Activated naive CD4-positive, alpha-beta T cell (primary cell): ENCODE results near the gene CCDC12.

Experiments used
- DNase-seq, 4 experiments: peaks; one replicate each; lab custom pipeline; 2025; lab: John Stamatoyannopoulos, UW

CCDC12 gene

GRCh38 chr3:46995901-46996562 lies 19.5 kb upstream of the CCDC12 start:
- DNase-seq = no peak

GRCh38 chr3:46994801-46995731 lies 18.5 kb upstream of the CCDC12 start:
- DNase-seq = no peak

- no peak for DNase-seq
Observed at GRCh38 chr3:46993986-46994385, 17.4 kb upstream of the CCDC12 start.

GRCh38 chr3:46993292-46993691 lies 16.7 kb upstream of the CCDC12 start:
- DNase-seq = no peak

- DNase-seq = no peak
Observed at GRCh38 chr3:46992231-46992630, 15.7 kb upstream of the CCDC12 start.

GRCh38 chr3:46991406-46992165 lies 15.0 kb upstream of the CCDC12 start:
- no peak for DNase-seq

- no peak for DNase-seq
Observed at GRCh38 chr3:46990573-46991374, 14.2 kb upstream of the CCDC12 start.

- DNase-seq = no peak
Observed at GRCh38 chr3:46989146-46989810, 12.7 kb upstream of the CCDC12 start.

GRCh38 chr3:46988616-46989015 lies 12.1 kb upstream of the CCDC12 start:
- DNase-seq = no peak

- peak; percentile 24 to 86 (median 58) for DNase-seq
Observed at GRCh38 chr3:46987743-46988401, 11.3 kb upstream of the CCDC12 start.

- no peak for DNase-seq
Observed at GRCh38 chr3:46987319-46987742, 10.8 kb upstream of the CCDC12 start.

GRCh38 chr3:46986782-46987310 lies 10.3 kb upstream of the CCDC12 start:
- DNase-seq = no peak

- DNase-seq = no peak
Observed at GRCh38 chr3:46986055-46986730, 9.6 kb upstream of the CCDC12 start.

- DNase-seq = no peak
Observed at GRCh38 chr3:46985588-46985987, 9.0 kb upstream of the CCDC12 start.

GRCh38 chr3:46984591-46985459 lies 8.3 kb upstream of the CCDC12 start:
- DNase-seq = no peak

GRCh38 chr3:46982546-46982945 lies 6.0 kb upstream of the CCDC12 start:
- DNase-seq = no peak

GRCh38 chr3:46981932-46982471 lies 5.5 kb upstream of the CCDC12 start:
- no peak for DNase-seq

- DNase-seq = peak in 1 of 4 experiments; percentile 38
Observed at GRCh38 chr3:46979958-46980497, 3.5 kb upstream of the CCDC12 start.
